NCI-H146 treated with DMSO at 0.1 percent for 48 hours (cell line): ENCODE data around the gene UBC.
"Not testable (repeated sequence)": the region's sequence is repeated elsewhere in the genome, so short reads cannot be mapped to it uniquely, and the experiment has no call there.

ENCODE experiments used
- DNase-seq: peaks from one replicate; lab custom pipeline; 2025; ENCODE audit not compliant: unreplicated experiment; lab: John Stamatoyannopoulos, UW

UBC gene

DNA sequence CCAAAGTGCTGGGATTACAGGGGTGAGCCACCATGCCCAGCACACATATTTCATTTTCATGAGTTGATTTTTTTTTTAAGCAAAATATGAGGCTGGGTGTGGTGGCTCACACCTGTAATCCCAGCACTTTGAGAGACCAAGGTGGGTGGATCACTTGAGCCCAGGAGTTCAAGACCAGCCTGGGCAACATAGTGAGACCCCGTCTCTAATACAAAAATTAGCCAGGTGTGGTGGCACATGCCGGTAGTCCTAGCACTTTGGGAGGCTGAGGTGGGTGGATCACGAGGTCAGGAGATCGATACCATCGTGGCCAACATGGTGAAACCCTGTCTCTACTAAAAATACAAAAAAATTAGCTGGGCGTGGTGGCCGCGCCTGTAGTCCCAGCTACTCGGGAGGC, 17.1 kb upstream of the UBC start:
- not testable (repeated sequence) for DNase-seq

DNA sequence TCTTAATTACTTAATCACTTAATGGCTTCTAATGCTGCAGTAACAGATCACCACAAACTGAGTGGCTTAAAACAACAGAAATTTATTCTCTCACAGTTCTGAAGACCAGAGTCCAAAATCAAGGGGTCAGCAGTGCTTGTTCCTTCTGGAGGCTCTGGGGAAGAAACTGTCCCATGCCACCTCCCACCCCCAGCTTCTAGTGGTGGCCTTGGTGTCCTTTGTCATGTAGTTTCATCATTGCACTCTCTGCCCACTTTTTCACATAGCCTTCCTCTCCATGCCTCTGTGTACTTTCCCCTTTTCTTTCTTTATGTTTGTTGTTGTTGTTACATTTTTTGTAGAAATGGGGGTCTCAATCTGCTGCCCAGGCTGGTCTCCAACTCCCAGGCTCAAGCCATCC, 16.1 kb upstream of the UBC start:
- DNase-seq = no peak

DNA sequence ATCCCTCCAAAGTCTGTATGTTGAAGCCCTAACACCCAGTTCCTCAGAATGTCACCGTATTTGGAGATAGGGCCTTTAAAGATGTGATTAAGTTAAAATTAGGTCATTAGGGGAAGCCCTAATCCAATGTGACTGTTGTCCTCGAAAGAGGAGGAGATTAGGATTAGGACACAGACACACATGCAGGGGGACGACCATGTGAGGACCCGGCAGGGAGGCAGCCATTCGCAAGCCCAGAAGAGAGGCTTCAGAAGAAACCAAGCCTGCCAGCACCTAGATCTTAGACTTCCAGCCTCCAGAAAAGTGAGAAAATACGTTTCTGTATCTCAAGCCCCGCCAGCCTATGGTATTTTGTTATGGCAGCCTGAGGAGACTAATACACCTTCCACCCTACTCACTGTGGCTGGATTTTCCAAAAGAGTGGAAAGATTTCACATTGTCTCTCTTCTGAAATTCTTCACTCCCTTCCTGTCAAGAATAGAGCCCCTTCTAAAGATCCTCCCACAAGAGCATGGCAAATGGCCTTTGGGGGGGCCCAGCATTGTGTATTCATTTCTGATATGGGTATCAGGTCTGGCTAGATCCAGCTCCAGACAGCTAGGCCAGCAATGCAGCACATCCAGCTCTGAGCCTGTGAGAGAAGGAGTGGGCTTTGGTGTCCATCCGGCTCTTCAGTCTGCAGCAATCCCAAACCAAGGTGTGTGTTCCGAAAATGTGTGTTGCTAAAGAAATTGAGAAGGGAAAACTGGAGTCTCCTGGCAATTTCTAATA, 15.4 kb upstream of the UBC start:
- DNase-seq = no peak

DNA sequence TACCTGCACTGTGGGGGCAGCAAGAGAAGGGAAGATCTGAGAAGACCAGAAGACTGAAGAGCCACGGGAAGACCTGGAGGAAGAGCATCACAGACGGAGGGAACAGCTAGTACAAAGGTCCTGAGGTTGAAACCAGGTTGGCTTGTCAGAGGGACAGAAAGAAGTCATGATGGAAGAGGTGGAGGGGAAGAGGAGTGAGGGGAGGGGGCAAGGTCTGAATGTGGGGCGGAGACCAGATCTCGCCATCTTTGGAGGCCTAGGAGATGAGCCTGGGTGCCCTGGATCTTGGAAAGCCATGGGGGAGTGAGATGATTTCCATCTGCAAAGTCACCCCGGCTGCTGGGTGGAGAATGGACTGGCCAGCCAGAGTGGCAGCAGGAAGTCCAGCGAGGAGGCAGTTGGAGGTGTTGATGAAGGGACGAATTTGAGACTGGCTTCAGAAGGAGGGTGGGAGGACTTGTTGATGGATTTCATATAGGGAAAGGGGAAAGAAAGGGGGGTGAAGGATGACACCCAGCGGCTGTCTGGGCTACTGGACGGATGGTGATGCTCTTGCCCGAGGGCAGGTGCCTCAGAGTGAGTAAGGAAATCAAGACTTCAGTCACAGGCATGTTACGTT, 14.6 kb upstream of the UBC start:
- no peak for DNase-seq

DNA sequence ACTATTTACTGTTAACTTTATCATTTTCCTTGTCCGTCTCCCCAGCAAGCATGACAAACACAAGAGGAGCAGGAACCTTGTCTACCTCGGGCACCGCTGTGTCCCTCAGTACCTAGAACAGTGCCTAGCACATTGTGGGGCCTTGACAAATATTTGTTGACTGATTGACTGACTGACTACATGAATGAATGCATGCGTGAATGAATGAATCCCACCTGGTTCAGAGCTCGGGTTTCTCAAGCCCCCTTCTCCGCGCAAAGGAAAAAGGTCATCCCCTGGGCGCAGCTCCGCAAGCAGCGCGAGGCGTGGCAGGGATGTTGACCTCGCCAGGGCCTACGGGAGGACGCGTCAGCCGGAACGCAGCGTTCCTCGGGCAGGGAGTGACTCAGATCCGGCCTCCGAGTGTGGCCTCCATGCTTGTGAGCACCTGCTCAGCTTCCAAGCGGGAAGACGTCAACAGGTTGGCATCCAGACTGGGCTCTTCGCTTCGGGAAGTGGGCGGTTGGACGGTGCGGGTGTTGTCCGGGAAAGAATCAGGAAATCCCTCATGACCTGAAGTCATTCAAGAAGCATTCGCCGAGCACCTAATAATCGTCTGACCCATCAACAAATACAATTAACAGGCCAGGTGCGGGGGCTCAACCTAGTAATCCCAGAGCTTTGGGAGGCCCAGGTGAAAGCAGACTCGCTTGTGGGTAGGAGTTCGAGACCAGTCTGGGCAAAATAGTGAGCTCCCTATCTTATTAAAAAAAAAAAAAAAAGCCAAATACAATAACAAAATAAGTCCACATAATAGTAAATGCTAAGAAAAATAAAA, 13.9 kb upstream of the UBC start:
- DNase-seq = no peak

DNA sequence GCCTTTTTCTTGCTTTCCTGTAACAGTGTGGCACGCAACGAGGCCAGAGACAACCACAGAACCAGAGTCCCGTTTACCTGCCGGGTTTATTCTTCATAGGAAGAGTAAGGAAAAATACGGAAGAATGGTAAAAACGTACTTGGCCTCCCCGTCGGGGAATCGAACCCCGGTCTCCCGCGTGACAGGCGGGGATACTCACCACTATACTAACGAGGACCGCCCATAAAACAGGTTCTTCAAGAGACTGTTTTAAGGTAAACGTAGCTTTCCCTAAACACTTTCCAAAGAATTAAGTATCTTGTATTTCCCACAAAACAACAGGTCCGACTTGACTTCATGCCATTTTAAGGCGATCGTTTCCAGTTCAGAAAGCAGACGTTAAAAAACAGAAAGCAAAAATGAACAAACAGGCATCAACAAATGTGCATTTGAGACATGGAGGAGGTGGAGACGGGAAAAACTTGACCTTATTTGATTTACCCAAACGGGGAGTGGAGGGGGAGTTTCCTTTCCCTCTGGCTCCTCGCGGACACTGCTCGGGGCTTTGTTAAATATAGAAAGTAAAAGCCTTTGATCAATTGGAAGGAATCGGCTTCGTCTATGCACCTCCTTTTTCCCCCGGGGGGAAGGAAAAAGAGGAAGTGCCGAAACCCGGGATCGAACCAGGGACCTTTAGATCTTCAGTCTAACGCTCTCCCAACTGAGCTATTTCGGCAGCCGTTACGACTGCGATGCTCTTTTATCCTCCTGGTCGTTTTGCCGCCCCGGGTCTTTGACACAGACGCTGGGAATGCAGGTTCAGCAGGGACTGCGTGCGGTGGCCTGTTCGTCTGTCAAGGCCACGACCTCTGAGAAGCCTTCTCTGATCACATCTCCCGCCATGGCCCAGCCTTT, 13.0 kb upstream of the UBC start:
- no peak for DNase-seq

DNA sequence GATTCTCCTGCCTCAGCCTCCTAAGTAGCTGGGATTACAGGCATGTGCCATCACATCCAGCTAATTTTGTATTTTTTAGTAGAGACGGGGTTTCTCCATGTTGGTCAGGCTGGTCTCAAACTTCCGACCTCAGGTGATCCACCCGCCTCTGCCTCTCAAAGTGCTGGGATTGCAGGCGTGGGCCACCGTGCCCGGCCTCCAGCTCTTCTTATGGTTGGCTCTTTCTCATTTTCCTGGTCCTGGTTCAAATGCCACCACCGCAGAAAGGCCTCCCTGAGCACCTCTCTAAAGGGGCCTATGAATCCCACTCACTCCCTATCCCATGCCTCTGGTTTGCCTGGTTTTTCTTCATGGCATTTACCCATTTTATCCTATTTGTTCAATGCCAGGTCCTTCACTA, 11.3 kb upstream of the UBC start:
- not testable (repeated sequence) for DNase-seq

DNA sequence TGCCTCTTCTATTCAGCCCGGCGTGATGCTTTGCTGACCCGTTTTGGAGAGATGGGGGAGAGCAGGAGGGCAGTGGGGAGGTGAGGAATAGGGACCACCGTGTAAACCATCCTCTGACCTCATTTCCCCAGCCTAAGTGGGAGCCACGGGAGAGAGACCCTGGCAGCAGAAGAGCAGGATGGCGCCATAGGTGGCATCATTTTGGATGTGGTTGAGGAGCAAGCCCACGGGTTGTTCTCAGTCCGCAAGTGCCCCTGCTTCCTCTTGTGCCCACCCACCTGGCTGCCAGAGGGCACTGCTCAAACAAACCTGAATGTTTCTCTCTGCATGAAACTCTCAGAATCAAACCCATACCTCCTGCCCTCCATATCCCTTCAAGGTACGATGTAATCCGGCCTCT, 10.7 kb upstream of the UBC start:
- DNase-seq = no peak

DNA sequence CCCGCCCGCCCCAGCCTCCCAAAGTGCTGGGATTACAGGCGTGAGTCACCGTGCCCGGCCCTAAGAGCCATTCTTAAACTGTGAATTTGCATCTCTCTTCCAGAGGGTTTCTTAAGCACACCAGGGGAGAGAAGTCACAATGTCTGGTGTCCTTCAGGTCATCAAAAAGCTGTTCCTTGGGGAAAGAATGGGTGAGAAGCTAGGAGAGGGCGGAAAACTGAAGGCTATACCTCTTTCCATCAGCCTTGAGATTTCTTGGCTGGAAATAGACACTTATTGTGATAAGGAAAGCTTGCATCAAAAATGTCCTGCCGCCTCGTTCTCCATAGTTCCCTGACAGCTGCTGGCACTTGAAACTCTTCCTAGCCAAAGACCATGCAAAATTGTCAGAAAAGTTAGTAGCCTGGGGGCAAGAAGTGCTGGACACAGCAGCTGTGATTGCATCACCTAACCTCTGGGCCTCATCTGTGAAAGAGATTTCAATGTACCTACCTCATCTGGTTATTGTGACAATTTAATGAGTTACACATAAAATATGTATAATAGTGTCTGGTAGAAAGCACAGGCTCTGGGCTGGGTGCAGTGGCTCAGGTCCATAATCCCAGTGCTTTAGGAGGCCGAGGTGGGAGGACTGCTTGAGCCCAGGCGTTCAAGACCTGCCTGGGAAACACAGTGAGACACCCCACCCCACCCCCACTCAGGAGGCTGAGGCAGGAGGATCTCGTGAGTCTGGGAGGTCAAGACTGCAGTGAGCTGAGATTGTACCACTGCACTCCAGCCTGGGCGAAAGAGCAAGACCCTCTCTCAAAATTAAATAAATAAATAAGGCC, 9.7 kb upstream of the UBC start:
- DNase-seq = no peak

DNA sequence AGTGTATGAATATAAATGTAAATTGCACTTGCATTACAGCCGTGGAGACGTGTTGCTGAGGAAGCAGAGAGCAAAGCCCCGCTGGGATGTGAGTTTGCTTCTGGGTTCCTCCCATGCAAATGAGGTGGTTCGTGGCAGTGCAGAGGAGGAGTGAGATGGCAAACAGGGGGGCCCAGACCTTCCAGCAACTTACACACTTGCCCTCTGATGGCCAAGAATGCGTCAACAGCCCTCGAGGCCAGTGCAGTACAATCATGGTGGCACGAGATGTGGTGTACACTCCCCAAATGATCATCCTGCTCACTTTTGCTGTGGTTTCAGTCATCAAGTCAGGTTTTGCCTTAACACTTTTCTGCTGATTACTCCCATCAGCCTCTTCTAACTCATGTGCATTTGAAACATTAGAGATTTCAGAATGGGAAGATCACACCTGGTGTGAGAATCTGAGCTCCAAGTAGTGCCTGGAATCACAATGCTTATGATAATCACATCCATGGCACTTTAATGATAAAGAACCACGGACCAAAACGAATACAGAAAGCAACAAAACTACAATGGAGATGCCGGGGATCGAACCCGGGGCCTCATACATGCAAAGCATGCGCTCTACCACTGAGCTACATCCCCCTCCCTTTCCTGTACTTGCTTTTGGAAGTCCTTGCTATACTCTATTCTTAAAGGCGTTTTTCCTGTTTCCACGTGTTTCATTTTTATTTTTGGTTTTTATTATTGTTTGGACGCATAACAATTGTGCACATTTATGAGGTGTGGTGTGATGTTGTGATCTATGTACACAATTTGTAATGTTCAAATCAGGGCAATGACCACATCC, 7.0 kb upstream of the UBC start:
- no peak for DNase-seq

DNA sequence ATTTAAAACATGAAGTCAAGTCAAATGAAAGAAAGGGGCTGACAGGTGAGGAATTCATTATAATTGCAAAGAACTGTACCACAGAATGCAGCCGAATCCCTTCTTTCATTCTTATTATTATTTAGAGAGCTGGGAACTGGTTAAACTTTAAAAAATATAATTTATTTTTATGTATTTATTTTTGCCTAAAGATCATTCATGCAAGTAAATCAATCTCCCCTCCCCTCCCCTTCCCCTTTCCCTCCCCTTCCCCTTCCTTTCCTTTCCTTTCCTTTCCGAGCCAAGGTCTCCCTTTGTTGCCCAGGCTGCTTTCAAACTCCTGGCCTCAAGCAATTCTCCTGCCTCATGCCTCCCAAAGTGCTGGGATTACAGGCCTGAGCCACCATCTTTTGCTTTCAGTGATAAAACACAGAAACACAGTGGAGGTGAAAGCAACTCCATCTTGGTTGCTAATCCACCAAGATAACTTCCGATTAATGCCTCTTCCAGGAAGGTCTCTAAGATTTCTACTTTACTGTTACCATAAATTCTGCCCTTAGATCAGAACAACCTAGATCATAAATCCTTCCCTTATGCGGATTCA, 6.0 kb upstream of the UBC start:
- DNase-seq = no peak

DNA sequence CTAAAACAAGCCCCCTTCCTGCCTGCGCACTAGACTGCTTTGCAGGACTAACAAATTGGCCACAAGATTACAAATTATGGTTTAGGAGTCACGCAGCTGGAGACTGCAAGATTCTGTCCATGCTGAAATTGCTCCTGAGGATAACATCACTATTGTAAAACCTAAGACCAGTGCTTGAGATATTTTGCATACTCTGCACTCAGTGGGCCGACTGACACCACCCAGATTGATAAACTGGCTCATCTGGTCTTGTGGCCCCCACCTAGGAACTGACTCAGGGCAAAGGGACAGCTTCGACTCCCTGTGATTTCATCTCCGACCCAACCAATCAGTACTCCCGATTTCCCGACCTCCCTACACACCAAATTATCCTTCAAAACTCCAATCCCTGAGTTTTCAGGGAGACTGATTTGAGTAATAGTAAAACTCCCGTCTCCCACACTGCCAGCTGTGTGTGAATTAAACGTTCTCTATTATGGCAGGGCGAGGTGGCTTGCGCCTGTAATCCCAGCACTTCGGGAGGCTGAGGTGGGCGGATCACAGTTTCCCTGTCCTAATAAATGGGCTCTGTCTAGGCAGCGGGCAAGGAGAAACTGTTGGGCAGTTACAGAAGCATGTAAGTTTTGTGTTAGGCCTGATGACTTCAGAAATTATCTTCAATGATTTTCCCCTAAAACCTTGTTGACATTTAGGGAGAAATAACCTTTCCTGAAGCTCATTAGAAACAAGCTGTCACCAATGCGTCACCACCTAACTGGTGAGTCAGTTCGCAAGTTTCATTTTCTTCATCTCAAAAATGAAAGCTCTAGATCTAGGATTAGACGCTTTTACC, 5.3 kb upstream of the UBC start:
- DNase-seq = no peak

DNA sequence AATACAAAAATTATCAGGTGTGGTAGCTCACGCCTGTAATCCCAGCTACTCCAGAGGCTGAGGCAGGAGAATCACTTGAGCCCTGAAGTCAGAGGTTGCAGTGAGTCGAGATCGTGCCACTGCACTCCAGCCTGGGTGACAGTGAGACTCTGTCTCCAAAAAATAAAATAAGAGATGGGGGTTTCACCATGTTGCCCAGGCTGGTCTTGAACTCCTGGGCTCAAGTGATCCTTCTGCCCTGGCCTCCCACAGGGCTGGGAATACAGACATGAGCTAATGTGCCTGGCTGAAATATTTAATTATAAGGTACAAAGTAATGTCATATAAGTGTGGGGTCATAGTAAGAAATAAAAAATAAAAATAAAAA, 4.2 kb upstream of the UBC start:
- not testable (repeated sequence) for DNase-seq

DNA sequence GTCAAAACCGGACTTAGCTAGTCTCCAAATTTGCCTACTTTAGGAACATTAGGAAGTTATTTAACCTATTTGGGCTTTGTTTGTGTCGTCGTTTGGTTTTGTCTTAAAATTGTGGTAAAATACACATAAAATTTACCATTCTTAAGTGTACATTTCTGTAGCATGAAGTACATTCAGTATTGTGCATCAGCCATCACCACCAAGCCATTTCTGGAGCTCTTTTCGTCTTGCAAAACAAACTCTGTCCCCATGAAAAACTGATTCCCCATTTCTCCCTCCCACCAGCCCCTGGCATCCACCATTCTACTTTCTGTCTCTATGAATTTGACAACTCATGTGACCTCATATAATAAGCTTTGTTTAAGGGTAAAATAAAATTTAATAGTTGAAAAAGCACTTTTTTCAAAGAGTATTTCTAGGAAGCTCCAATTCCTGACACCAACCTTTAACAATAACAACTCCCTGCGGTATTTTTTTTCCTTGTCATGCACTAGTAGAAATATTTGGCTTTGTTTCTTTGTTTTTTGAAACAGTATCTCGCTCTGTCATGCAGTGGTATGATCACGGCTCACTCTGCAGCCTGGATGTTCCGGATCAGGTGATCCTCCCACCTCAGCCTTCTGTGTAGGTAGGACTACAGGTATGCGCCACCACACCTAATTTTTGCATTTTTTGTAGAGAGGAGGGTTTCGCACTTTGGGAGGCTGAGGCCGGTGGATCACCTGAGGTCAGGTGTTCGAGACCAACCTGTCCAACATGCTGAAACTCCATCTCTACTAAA, 3.6 kb upstream of the UBC start:
- no peak for DNase-seq

DNA sequence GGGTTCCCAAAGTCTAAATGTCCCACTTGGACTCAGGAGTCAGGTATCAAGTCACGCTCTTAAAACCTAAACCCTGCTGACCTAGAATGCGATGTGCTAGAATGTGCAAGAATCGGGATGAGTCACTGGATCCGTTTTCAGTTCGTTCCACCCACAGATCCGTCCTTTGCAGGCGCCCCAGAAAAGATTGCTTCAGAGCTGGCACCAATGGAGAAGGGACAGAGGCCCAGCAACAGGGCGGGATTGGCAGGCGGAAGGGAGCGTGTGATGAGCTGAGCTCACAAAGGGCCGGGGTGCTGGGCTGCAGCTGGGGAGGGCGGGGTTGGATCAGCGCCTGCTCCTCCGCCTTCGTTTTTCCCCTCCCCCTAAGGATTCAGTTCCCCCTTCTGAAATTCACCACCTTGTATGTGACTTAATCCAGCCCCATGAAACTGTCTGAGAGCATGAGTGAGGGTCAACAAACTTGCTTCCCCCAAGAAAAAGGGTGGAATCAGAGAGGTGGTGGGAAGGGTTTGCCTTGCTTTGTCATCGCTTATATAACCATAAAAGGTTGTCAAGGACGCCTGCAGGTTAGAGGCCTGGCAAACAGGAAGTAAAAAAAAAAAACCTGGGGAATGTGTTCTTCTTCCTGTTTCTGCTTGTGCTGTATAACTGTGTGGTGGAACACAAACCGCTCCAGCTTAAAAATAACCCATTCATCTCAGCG, 2.8 kb upstream of the UBC start:
- no peak for DNase-seq

DNA sequence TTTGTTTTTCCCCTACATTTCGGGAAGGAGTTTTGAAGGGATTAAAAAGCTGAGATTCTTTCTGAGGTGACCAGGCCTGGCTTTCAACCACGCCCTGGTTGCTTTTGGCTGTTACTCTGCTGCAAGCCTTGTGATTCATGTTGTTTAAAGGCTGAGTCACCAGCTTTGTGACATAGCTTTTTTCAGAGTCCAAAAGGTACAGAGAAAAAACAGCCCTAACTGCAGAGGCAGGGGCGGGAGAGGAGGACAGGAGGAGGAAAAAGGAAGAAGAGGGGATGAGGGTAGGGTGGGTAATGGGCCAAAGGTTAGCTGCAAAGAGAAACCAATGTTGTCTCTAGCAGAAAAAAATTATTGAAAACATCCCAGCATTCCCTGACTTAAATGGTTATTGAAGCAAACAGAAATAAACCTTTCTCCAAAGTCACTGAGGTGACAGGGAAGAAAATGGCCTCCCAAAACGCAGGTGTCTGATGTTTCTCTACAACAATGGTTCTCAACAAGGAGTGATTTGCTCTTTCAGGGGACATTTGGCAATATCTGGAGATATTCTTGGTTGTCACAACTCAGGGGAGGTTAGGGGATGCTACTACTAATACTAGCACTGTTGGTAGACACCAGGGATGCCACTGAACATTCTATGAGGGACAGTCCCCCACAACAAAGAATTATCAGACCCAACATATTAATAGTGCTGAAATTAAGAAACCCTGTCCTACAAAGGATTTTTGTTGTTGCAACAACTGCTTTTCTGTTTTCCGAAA, 2.1 kb upstream of the UBC start:
- no peak for DNase-seq
